Astrocyte of the hippocampus (primary cell): ENCODE results near the gene BABAM2.

Experiments used
- DNase-seq: peaks from one replicate; pipeline ENCODE4 v3.0.0; 2011; ENCODE audit warnings: low read depth, low spot score

BABAM2 gene

DNA sequence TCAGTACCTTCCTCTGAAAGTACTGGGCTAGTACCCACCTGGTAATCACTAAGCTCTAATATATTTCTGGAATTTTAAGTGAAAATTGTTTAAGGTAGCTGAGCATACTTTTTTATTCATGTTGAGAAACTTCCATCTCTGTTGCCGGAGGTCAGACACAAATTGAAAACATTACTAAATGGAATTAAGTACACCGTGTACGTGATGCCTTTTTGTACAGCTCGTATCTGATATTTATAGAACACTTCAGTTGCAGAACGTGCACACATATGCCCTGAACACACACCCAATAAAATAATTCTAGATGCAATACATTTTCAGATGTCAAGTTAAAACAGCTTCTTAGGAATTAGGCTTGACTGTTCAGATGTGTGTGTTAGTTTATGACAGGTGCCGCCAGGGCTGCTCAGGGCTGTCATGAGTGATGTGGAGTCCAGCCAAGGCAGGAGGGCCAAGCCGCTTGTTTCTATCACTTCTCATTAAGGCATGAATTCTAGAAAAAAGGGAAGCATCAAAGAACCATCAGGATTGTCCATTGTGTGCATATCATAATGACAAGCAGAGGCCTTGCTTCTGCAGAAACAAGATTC is 421.2 kb downstream of the BABAM2 start:
- no peak for DNase-seq

DNA sequence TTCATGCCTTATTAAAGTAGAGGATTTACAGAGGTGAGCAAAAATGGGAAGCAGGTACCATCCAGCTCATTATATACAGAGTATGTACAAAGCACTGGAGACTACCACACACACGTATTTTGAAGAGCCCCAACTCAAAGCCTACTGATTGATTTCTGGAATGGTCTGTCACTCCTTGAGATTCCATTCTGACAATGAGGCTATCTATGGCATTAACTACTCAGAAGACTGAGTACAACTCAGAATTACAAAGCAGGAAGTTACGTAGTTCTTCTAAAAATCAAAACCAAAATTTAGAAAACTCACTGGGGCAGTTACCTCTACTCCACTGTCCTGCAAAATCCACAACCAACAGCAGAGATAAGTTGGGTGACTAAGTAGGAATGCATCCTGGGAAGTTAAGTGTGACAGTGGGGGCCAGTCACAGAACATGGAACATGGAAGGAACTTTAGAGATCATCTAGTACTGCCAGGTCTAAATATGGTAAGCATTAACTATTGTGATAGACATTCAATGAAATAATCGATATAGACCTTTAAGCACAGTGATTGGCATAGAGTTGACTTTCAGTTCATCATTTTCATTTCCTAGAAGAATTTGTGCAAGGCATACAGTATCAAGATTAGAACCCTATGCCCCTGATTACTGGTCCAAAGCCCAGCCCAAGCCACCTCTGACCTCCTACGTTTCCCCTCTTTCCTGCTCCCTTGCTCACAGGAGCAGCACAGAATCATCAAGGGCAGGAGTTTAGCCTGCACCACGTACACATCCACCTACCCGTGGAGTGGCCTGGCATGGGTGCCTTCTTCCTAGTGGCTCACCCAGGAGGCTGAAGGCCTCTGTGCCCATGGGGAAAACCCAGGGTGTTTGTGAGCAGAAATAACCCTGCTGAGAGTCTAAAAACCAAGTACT is 422.0 kb downstream of the BABAM2 start:
- DNase-seq: no peak

- DNase-seq: no peak
Measured at GRCh38 chr2:28313220-28313784, 422.8 kb downstream of the BABAM2 start.

DNA sequence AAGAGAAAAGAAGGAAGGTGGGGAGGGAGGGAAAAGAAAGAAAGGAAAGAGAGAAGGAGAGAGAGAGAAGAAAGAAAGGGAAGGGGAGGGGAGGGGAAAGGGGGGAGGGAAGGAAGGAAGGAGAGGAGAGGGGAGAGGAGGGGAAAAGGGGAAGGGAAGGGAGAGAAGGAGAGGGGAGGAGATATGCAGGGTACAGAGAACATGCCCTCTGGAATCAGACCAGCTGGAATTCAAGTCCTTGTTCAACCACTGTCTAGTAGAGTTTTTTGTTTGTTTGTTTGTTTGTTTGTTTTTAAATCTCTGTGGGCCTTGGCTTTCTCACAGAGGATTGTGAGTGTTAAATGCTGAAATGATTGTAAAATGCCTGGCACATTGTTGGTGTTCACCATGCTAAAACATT is 424.4 kb downstream of the BABAM2 start:
- no peak for DNase-seq

DNA sequence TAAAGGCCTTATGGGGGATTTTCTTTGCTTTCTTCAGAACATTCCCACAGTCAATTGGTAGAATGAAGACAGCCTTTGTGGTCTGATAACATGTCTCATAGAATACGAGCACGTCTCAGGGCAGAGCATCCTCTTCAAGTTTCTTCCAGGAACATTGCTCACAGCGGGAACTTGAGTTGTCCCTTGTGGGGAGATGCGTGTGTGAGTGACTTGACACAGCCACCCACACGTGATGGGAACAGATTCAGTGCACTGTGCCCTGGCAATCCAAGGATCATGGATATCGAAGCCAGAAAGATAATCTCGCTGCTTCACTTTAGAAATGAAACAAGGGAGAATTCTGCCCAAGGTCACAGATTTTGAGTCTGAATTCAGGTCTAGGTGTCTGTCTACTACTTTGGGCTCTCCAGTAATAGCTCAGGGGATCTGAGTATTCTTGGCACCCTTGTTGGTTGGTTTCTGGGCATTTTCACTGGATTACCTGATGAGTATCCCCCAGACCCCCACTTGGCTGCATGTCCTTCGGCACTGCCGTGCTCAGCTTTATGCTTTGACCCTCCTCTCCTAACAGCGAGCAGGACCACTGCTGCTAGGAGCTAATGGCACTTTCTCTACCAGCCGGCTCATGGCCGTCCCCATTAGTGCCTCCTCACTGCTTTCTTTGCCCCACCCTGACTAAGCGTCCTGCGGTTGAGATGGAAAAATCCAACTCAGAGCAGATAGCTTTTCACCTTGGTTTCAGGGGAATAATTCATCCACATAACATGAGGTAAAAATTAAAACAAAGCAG is 426.2 kb downstream of the BABAM2 start:
- DNase-seq: no peak

DNA sequence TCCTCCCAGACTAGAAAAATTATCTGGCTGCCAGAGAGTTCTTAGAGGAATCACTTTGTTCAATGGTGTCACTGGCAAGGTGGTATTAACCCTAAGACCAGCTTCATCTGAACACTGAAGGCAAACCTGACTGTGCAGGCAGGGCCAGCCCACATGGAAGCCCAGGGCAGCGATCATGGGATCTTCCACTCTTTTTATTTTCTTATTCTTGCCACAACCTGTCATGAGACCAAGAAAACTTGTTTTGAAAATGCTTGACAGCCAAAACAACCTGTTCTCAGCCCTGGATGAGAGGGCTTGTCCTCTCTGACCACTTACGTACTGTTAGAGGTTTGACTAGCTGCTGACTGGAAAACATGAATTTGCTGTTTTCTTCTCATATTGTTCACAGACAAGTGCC is 426.9 kb downstream of the BABAM2 start:
- DNase-seq: no peak

DNA sequence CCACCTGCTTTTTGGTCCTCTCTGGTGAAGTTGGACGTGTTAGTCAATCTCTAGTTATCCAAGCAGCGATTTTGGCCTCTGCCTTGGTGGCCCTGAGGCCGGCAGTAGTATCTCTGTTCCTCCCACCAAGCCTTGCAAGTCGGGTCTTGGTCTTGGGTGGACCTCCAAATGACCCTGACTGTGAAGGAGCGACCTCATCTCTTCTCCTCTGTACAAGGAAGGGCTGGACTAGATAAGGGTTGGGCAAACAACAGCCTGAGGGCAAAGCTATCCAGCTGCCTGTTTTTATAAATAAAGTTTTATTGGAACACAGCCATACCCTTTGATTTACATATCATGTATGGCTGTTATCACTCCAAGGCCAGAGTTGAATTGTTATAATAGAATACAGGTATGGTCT is 427.5 kb downstream of the BABAM2 start:
- no peak for DNase-seq

DNA sequence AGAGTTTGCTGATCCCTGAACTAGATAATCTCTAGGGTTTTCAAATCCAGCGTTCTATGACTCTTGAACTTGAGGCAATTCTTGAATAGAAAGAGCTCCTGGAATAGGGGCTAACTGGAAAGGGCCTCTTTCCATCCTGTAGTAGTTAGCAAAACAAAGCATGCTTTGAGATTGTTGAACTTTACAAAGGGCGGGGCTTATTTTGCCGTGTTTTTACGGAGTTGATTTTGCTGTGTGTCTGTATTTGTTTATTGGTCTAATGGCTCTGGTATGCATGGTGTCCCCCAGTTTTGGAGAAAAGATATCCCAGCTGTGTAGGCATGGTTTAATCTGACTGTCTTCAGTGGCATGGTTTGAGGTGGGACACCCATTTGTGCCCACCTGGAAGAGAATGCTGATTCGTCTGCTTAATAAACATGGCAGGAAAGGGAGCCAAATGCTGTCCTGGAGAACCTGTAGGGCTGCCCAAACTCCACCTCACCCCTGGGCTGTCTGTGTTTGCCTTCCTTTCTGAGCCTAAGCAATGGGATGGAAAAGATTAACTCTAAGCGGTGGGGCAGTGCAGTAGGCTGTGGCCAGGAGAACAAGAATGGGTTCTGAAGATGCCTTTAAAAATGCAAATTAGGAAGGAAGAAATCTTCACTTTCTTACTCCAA is 428.1 kb downstream of the BABAM2 start:
- no peak for DNase-seq

GRCh38 chr2:28319118-28320008 is 428.8 kb downstream of the BABAM2 start:
- DNase-seq: peak; percentile 44

- no peak for DNase-seq
Measured at GRCh38 chr2:28320009-28320365, 429.5 kb downstream of the BABAM2 start.

- no peak for DNase-seq
Measured at GRCh38 chr2:28320371-28320770, 429.8 kb downstream of the BABAM2 start.

DNA sequence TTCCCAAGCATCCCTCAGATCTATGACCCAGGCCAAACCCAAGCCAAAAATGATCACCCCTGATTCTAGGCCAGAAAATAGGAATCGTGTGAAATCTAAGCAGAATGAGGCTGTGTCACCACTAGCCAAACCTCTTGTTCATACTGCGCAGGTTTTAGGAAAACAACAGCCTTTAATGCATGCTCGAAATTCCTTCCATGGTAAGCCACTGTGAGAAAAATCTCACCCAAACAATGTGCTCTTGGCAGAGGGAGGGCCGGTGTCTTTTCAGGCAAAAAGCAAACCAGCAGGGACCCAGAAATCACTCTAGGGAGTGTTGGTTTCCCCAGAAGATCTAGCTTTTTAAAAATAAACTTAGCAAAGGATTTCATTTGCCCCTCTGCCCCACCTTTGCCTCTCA is 430.9 kb downstream of the BABAM2 start:
- peak; percentile 96 for DNase-seq

DNA sequence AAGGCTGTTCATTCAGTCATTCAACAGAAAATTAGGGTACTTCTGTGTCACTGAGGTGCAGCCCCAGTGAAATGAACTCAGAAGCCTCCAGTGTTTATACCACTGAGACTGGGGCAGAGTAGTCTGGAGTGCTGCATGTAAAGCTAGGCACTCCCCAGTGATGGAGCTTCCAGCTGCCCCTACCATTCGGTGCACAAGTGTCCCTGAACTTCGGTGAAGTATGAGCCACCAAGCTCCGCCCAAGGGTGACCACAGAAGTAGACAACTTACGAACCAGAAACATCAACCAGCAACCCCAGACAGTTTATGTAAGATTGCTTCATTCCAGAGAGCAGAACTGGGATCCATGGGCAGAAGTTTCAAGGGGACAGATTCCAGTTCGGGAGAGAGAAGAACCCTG is 431.5 kb downstream of the BABAM2 start:
- peak; percentile 46 for DNase-seq

DNA sequence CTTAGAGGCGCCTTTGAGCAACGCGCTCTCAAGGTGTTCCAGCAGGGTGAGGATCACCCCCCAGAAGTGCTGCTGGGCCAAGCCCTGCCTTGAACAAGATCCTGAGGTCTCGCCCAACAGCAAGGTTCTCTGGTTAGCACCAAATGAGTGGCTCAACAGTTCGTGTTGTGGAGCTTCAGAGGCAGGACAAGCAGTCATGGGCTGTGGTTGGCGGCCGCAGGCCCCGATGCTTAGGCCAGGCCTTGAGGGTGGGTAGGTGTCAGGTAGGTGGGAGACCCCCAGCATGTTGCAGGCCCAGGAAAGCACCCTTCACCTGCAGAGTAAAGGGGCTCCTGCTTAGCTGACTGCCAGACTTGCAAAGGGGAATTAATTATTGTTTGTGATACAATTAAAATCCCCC is 431.9 kb downstream of the BABAM2 start:
- no peak for DNase-seq

DNA sequence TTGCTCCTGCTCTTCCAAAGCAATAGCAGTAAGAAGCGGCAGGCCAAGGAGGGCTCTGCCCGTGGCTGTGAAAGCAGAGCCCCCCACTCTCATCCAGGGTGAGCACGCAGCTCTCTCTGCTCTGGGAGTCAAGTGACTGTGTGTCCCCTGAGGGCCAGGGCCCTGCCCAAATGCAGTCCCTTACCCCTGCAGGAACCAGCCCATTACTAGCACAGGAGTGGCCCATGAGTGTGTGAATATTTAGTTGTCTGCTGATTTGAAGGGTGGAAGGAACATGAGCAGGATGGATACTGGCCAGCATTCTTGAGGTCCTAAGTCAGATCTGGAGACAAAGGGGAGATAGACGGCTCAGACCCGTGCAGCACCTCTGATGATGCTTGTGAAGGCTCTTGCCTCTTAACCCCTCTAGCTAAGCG is 432.5 kb downstream of the BABAM2 start:
- DNase-seq: peak; percentile 83

- DNase-seq: no peak
Measured at GRCh38 chr2:28325173-28325566, 434.6 kb downstream of the BABAM2 start.

DNA sequence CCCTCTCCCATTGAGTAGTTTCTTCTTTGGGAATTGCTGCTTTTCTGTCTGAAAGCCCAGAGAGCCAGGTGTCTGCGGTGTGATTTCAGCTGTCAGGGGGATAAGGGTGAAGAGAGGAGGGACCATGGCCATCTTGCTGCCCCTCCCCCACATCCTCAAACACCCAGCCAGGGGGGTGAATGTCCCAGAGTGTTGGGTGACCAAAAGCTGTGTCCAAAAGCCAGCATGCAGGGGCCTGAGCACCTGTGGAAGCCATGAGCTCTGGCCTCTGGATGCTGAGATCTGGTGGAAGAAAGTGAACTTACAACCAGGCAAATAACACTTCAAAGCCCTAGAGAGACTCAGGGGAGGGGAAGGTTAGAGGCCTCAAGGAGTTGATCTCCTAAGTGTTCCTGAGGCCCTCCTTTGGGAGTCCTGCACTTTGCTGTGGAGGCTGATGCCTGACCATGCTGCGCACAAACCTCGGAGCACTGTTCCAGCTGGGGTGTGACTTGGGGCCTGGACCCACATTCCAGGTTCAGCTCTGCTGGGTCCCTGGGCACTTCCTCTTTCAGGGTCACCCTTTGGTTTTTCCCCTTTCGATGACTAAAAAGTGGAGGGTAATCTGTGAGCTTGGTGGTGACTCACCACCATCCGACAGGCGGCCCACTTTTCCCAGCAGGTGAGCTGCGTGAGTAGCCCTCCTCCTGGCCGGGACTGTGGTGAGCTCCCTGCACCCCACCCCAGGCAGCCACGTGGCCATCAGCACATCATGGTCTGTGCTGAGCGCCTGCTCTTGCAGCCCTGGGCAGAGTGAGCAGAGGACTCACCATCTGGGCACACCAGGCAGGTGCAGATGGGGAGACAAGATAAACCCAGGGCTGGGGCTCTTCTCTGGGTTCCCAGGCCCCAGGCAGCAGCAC is 435.3 kb downstream of the BABAM2 start:
- peak; percentile 63 for DNase-seq

DNA sequence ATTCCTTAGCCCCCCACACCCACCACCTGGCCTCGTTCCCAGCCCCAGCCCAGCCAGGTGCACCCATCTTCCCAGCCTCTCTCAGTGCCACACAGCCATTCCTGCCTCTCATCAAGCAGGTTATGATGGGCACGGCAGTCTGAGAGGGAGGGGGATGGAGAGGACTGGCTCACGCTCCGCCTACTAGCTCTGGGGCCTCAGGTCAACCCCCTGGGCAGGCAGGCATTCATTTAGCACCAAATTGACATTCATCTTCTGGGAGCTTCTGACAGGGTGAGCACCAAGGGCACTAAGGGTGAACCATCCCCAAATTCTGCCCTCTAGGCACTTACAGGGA is 435.9 kb downstream of the BABAM2 start:
- DNase-seq: no peak

- no peak for DNase-seq
Measured at GRCh38 chr2:28326881-28327505, 436.5 kb downstream of the BABAM2 start.
